SW480 (cell line): Measurements from ENCODE around the gene ZFYVE9.
"Not testable (repeated sequence)": the region's sequence is repeated elsewhere in the genome, so short reads cannot be mapped to it uniquely, and the experiment has no call there.

Experiments used
- DNase-seq: peaks from one replicate; pipeline ENCODE4 v3.0.0-alpha.2; 2016; ENCODE audit warnings: low spot score

Gene ZFYVE9

DNA sequence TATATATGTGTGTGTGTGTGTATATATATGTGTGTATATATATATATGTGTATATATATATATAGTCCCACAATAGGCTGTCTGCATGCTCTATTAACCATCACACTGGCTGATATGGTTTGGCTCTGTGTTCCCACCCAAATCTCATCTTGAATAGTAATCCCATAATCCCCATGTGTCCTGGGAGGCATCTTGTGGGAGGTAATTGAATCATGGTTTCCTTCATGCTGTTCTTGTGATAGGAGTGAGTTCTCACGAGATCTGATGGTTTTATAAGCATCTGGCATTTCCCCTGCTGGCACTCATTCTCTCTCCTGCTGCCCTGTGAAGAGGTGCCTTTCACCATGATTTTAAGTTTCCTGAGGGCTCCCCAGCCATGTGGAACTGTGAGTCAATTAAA is 228.0 kb downstream of the ZFYVE9 start:
- not testable (repeated sequence) for DNase-seq

DNA sequence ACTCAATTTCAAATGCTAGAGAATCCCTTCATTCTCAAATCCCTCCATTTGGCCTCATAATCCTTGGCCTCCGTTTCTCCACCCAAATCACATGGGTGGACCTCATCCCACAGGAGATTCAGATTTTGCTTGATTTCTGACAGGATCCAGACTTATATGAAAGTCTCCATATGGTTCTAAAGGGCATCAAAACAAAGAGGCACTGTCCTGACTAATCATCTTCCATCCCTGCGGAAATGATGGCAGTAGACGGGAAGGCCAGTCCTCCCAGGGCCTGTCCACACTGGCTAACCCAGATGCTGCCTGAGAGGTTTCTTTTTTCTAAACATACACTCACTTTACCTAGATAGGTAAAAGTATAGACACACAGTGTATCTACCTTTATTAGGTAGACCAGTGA is 243.5 kb downstream of the ZFYVE9 start:
- DNase-seq, result no peak

DNA sequence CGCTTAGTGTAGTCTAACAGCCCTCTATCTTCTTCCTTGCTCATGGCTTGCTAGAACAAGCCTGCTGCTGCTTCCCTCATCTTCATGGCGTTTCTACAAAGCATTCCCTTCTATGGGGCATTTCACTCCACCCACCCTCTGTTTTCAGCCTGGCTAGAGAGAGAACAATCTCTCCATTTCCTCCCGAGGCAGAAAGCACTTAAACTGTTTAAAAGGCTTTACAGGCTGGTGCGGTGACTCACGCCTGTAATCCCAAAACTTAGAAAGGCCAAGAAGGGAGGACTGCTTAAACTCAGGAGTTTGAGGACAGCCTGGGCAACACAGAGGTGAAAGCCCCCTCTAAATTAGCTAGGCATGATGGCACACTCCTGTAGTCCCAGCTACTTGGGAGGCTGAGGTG is 244.6 kb downstream of the ZFYVE9 start:
- DNase-seq, result no peak

DNA sequence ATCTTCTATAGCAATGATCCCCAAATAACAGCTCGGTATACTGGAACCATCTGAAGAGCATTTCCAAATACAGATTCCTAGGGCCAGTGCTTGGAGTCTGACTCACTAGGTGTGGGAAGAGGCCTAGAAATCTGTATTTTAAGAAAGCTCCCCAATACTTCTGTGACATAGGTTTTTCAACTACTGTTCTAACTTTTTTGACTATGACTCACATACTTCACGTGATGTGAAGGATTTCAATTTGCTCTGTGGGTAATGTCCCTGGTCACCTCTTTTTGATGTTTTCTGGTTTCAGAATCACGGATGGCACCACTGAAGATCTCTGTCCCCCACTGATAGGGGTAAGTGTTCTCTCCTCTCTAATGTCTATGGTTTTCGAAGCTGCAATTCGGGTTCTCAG is 251.3 kb downstream of the ZFYVE9 start:
- DNase-seq, result no peak
